Activated B cell treated with CpG ODN at 0.5 μM for 24 hours (primary cell): ENCODE results near the gene CCDC90B. TPM values are rescaled to one million over a fixed set of nuclear protein-coding genes. Genes with fewer than 3 reads are reported as not detected.
A peak's percentile ranks its signal among the peaks of the same experiment; 100 is the strongest.

Experiments
- ATAC-seq: fragments of 200-7000 bp; cut with Tn5 transposase; one replicate; pipeline ENCODE4 v1.10.0; 2021; ENCODE audit warnings: low read depth, mild to moderate bottlenecking, moderate library complexity
- CTCF ChIA-PET: fragments of 350-600 bp; sonication (Branson Sonifier 250); formaldehyde crosslinking; loops from one replicate; lab custom pipeline; 2021; ENCODE audit warnings: antibody characterized with exemption; lab: Charles Lee
- POLR2A ChIA-PET: fragments of 350-600 bp; sonication (Branson Sonifier 250); formaldehyde crosslinking; loops from one replicate; lab custom pipeline; 2021; ENCODE audit warnings: antibody characterized with exemption; lab: Charles Lee
- DNase-seq: peaks from one replicate; pipeline ENCODE4 v3.0.0; 2022
- H3K27ac Mint-ChIP-seq: one replicate; pipeline ENCODE4 v1.8.0; 2020; ENCODE audit warnings: mixed read lengths
- H3K27me3 Mint-ChIP-seq: one replicate; pipeline ENCODE4 v1.8.0; 2021; ENCODE audit warnings: mixed read lengths
- H3K36me3 Mint-ChIP-seq: one replicate; pipeline ENCODE4 v1.8.0; 2021; ENCODE audit warnings: low read depth, mixed read lengths
- H3K4me1 Mint-ChIP-seq: one replicate; pipeline ENCODE4 v1.8.0; 2021; ENCODE audit warnings: mixed read lengths
- H3K4me3 Mint-ChIP-seq: one replicate; pipeline ENCODE4 v1.8.0; 2020; ENCODE audit warnings: mild to moderate bottlenecking, mixed read lengths
- H3K9me3 Mint-ChIP-seq: one replicate; pipeline ENCODE4 v1.8.0; 2020; ENCODE audit warnings: mixed read lengths
- intact Hi-C: fragments of 100-400 bp; cut with micrococcal nuclease; formaldehyde crosslinking; loops from one replicate; pipeline ENCODE4 v1.15.1; 2024
- total RNA-seq: library from RNA; stranded (reverse); gene quantifications from 2 replicates; pipeline ENCODE4 v1.2.3, GENCODE V29; 2022
- TF ChIP-seq, protein P1 (sequence below): fragments of 200-600 bp; IDR thresholded peaks from one replicate; pipeline ENCODE4 v1.8.0; 2022; ENCODE audit warnings: antibody characterized with exemption, mild to moderate bottlenecking

The CCDC90B gene
- total RNA-seq, 1 donor from 2014 or later, result 29.2 TPM

DNA sequence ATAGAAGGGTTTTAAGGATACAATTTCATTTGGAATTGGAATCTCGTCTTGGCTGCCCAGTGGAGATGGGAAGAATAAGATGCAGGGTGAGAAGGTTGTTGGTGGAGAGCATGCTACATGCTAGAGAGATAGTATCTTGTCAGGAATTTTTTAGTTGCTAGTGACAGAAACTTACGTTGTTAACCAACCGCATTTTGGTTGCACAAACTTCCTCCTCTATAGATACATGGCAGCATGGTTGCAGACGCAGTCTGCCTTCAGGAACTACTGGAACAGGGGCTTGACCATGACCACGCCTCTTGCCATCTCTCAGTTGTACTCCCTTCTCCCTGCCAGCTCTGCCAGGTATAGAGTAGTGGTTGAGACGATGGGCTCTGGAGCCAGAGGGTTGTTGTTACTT is 13.5 kb upstream of the CCDC90B start:
- DNase-seq, result no peak
- CTCF ChIA-PET, result no interaction called here
- Mint-ChIP-seq H3K27me3 (peaks cover 3% of the 10 kb centered on the region), H3K9me3 (no peaks in the 10 kb centered on the region), H3K36me3 (no peaks in the 10 kb centered on the region), H3K4me3 (no peak overlapping the region), H3K4me1 (no peaks in the 10 kb centered on the region), H3K27ac (no peak overlapping the region)
- intact Hi-C loops, result no loop called here
- POLR2A ChIA-PET, result no interaction called here
- TF ChIP-seq, protein P1, sequence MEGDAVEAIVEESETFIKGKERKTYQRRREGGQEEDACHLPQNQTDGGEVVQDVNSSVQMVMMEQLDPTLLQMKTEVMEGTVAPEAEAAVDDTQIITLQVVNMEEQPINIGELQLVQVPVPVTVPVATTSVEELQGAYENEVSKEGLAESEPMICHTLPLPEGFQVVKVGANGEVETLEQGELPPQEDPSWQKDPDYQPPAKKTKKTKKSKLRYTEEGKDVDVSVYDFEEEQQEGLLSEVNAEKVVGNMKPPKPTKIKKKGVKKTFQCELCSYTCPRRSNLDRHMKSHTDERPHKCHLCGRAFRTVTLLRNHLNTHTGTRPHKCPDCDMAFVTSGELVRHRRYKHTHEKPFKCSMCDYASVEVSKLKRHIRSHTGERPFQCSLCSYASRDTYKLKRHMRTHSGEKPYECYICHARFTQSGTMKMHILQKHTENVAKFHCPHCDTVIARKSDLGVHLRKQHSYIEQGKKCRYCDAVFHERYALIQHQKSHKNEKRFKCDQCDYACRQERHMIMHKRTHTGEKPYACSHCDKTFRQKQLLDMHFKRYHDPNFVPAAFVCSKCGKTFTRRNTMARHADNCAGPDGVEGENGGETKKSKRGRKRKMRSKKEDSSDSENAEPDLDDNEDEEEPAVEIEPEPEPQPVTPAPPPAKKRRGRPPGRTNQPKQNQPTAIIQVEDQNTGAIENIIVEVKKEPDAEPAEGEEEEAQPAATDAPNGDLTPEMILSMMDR, result no peak
- ATAC-seq, result no peak

DNA sequence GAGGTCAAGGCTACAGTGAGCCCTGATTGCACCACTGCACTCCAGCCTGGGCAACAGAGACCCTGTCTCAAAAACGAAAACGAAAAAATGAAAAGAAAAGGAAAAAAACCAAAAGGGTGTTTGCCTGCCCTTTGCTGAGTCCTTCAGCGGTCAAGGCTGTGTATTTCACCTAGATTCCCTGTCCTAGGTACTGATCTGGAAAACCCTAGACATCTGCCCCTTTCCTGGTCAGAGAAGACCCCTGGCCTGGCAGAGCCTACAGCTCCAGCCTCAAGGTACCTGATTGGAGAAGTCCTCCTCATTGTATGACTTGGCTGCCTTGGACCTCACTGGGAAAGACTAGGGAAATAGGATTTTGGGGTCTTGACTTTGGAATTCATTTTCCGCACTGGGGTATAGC is 8.0 kb upstream of the CCDC90B start:
- POLR2A ChIA-PET, result no interaction called here
- intact Hi-C loops, result no loop called here
- TF ChIP-seq, protein P1, result no peak
- H3K4me3 Mint-ChIP-seq, result no peak overlapping the region
- H3K27me3 Mint-ChIP-seq, result no peaks in the 10 kb centered on the region
- DNase-seq, result no peak
- CTCF ChIA-PET, result interaction anchor here (1.9 to 4.9 kb wide), 2 partner anchors 9 to 524 kb away, joined by 5 to 61 read pairs; no protein-coding TSS in a partner anchor
- peaks cover 10% of the 10 kb centered on the region for H3K4me1 Mint-ChIP-seq
- no peak overlapping the region for H3K27ac Mint-ChIP-seq
- no peaks in the 10 kb centered on the region for H3K36me3 Mint-ChIP-seq
- ATAC-seq, result no peak
- H3K9me3 Mint-ChIP-seq, result no peaks in the 10 kb centered on the region

DNA sequence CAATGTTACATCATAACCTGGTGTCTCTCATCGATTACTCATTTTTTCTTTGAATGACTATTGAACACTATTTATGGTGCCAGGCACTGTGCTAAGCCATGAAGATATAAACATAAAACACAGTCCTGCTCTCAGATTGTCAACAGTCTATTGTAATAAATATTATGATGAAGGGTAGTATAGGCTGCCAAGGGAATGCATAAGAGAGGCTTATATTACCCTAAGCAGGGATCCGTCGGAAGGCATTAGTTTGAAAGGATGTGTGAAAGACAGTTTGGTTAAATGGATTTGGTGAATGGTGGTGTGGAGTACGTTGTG is 7.2 kb upstream of the CCDC90B start:
- DNase-seq, result no peak
- Mint-ChIP-seq H3K4me1 (peaks cover 14% of the 10 kb centered on the region), H3K27me3 (no peaks in the 10 kb centered on the region), H3K36me3 (no peaks in the 10 kb centered on the region), H3K4me3 (no peak overlapping the region), H3K9me3 (no peaks in the 10 kb centered on the region), H3K27ac (no peak overlapping the region)
- intact Hi-C loops, result loop anchor here (1.0 kb wide), 3 partner anchors 431 to 527 kb away; no protein-coding TSS in a partner anchor
- ChIA-PET CTCF (interaction anchor here (1.0 to 4.9 kb wide), 10 partner anchors 10 to 524 kb away, joined by 3 to 61 read pairs (median 5); no protein-coding TSS in a partner anchor), POLR2A (interaction anchor here (1.2 kb wide), 1 partner anchor 393 kb away, joined by 3 read pairs; the partner anchor contains the start of gene PRCP)
- TF ChIP-seq, protein P1, result no peak
- no peak for ATAC-seq

DNA sequence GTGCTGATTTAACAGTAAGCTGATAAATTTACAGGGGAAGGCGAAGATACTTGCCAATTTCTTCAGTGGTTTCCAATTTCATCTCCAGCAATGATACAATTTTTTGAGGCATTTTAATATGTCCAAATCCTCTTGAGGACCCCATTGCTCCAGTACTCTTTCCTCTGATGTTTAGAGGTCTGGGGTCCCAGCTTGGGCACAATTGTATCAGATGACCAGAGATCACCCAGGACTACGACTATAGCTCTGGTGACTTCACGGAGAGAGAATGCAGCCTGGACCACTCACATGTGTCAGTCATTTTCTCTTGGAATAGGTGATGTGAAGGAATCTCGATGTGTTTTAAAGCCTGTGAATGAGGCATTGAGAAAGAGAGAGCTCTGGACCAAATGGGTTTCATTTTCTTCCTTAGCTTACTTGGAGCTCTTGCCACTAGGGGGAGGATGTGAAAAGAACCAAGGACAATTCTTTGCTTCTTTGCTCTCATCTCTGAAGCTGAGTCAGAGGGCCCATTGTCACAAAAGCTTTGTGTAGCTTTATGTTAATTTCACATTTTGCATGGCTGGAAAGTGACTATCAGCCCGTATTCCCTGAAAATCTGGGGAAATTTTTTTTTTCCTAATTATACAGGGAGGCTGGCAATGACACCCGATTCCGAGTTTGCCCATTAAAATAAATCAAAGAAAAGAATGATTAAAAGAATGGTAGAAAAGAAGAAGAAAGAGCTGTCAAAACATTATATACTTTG is 6.7 kb upstream of the CCDC90B start:
- peak overlapping the region; percentile 21 for H3K4me3 Mint-ChIP-seq
- H3K36me3 Mint-ChIP-seq, result no peaks in the 10 kb centered on the region
- TF ChIP-seq, protein P1, result no peak
- H3K9me3 Mint-ChIP-seq, result no peaks in the 10 kb centered on the region
- ATAC-seq, result peak; percentile 79
- no peak overlapping the region for H3K27ac Mint-ChIP-seq
- DNase-seq, result no peak
- ChIA-PET POLR2A (interaction anchor here (0.6 to 1.2 kb wide), 3 partner anchors 392 to 629 kb away, joined by 3 to 5 read pairs (median 4); partner anchors contain the start of gene PRCP), CTCF (interaction anchor here (0.8 to 4.9 kb wide), 14 partner anchors 10 to 534 kb away, joined by 3 to 61 read pairs (median 4); partner anchors contain the start of gene DDIAS)
- H3K27me3 Mint-ChIP-seq, result no peaks in the 10 kb centered on the region
- intact Hi-C loops, result loop anchor here (1.0 kb wide), 3 partner anchors 431 to 527 kb away; no protein-coding TSS in a partner anchor
- H3K4me1 Mint-ChIP-seq, result peaks cover 14% of the 10 kb centered on the region

DNA sequence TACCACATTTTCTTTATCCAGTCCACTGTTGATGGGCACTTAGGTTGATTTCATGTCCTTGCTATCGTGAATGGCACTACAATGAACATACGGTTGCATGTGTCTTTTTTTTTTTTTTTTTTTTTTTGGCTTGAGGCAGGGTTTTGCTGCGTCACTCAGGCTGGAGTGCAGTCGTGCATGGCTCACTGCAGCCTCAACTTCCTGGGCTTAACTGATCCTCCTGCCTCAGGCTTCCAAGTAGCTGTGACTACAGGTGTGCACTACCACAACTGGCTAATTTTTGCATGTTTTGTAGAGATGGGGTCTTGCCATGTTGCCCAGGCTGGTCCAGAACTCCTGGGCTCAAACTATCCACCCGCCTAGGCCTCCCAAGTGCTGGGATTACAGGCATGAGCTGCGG is 1.5 kb upstream of the CCDC90B start:
- TF ChIP-seq, protein P1, result no peak
- peaks cover 10% of the 10 kb centered on the region for H3K36me3 Mint-ChIP-seq
- DNase-seq (no peak), ATAC-seq (no peak)
- POLR2A ChIA-PET, result interaction anchor here (0.6 kb wide), 1 partner anchor 240 kb away, joined by 3 read pairs; no protein-coding TSS in a partner anchor
- no peak overlapping the region for H3K27ac Mint-ChIP-seq
- H3K9me3 Mint-ChIP-seq, result no peaks in the 10 kb centered on the region
- intact Hi-C loops, result loop anchor here (2.0 kb wide), 1 partner anchor 225 kb away; no protein-coding TSS in a partner anchor
- H3K4me1 Mint-ChIP-seq, result peaks cover 52% of the 10 kb centered on the region
- CTCF ChIA-PET, result no interaction called here
- H3K27me3 Mint-ChIP-seq, result no peaks in the 10 kb centered on the region
- H3K4me3 Mint-ChIP-seq, result no peak overlapping the region
